ENCODE data around the gene NTM.

- TF ChIP-seq CTCF (IDR thresholded peaks at IDR 0.05; ENCODE audit: control extremely low read depth in 1 of 3, insufficient read depth in 1 of 3, low read depth in 1 of 3, low read length in 3 of 3), result no peak
- no peak for TF ChIP-seq USF2 (IDR thresholded peaks at IDR 0.05; ENCODE audit: low read length)
- TF ChIP-seq TBP (IDR thresholded peaks at IDR 0.05; ENCODE audit: low read depth, low read length), result no peak
- TF ChIP-seq POLR2A (IDR thresholded peaks at IDR 0.05; ENCODE audit: control extremely low read depth in 1 of 2, low read depth in 2 of 2, low read length in 2 of 2), result no peak
- TF ChIP-seq JUN (IDR thresholded peaks at IDR 0.05; ENCODE audit: low read depth, low read length), result no peak
- TF ChIP-seq JUND (IDR thresholded peaks at IDR 0.05; ENCODE audit: low read length), result no peak
- TF ChIP-seq EP300 (IDR thresholded peaks at IDR 0.05; ENCODE audit: borderline replicate concordance in 1 of 2, low read depth in 2 of 2, low read length in 2 of 2), result no peak
- no peak for TF ChIP-seq HDAC6 (IDR thresholded peaks at IDR 0.05; ENCODE audit: low read depth, low read length)
- TF ChIP-seq POLR2AphosphoS5 (IDR thresholded peaks at IDR 0.05; ENCODE audit: low read depth, low read length), result no peak
Observed at GRCh38 chr11:131397675-131398074, 27.3 kb downstream of the NTM start.
